ENCODE data around the gene VAV2.

- TF ChIP-seq POLR2AphosphoS5 (IDR thresholded peaks at IDR 0.05; ENCODE audit: insufficient read depth in 1 of 2, low read depth in 1 of 2), result no peak
- no peak for TF ChIP-seq CTCF (IDR thresholded peaks at IDR 0.05)
Measured at GRCh38 chr9:133804199-133804598, 187.9 kb downstream of the VAV2 start.
